IMR-90 (cell line): Measurements from ENCODE around the gene MYO1D. TPM values are rescaled to one million over a fixed set of nuclear protein-coding genes. Genes with fewer than 3 reads are reported as not detected.

Source experiments
- ATAC-seq: fragments of 200-7000 bp; cut with Tn5 transposase; 2 replicates; pipeline ENCODE4 v1.9.1; 2020; ENCODE audit warnings: low read depth, mild to moderate bottlenecking, moderate library complexity
- BruUV-seq: library from RNA; stranded (reverse); fragments of 400-500 nt; replicated peaks from 2 replicates; lab custom pipeline; 2021; lab: Mats Ljungman, UMichigan
- CTCF ChIA-PET: fragments of 300-600 bp; formaldehyde crosslinking; extraction: SDS; loops from one replicate; lab custom pipeline; 2021; ENCODE audit warnings: antibody characterized with exemption; lab: Yijun Ruan, JAX
- POLR2A ChIA-PET: fragments of 300-600 bp; sonication (Branson Sonifier 250); formaldehyde crosslinking; loops from one replicate; lab custom pipeline; 2022; ENCODE audit warnings: antibody characterized with exemption; ENCODE audit not compliant: unreplicated experiment; lab: Charles Lee
- DNase-seq: peaks from one replicate; pipeline ENCODE4 v3.0.0; 2013
- H2AFZ ChIP-seq: replicated peaks from 2 replicates; pipeline ENCODE3; 2013; ENCODE audit warnings: low read length, mild to moderate bottlenecking; ENCODE audit not compliant: poor library complexity
- H2AK5ac ChIP-seq: 2 replicates; pipeline ENCODE4 v1.6.1; 2013; ENCODE audit warnings: low read depth, low read length, inconsistent platforms
- H2AK9ac ChIP-seq: replicated peaks from 2 replicates; pipeline ENCODE3; 2013; ENCODE audit warnings: mild to moderate bottlenecking, low read depth, low read length, moderate library complexity; ENCODE audit not compliant: poor library complexity
- H2BK120ac ChIP-seq: 2 replicates; pipeline ENCODE4 v1.6.1; 2013; ENCODE audit warnings: low read depth, low read length, inconsistent platforms
- H2BK15ac ChIP-seq: 3 replicates; pipeline ENCODE4 v1.6.1; 2013; ENCODE audit warnings: low read depth, low read length, inconsistent platforms
- H2BK20ac ChIP-seq: 2 replicates; pipeline ENCODE4 v1.6.1; 2013; ENCODE audit warnings: low read depth, mild to moderate bottlenecking, inconsistent platforms, low read length, moderate library complexity
- H2BK5ac ChIP-seq: 2 replicates; pipeline ENCODE4 v1.6.1; 2013; ENCODE audit warnings: mild to moderate bottlenecking, low read depth, low read length, inconsistent platforms; ENCODE audit not compliant: poor library complexity, severe bottlenecking
- H3K14ac ChIP-seq: replicated peaks from 2 replicates; pipeline ENCODE4 v1.6.1; 2013; ENCODE audit warnings: low read depth, low read length, inconsistent platforms
- H3K18ac ChIP-seq: 2 replicates; pipeline ENCODE4 v1.6.1; 2013; ENCODE audit warnings: low read depth, low read length, control low read depth
- H3K23ac ChIP-seq: 2 replicates; pipeline ENCODE4 v1.6.1; 2013; ENCODE audit warnings: low read depth, low read length, inconsistent platforms
- H3K27ac ChIP-seq: 2 replicates; pipeline ENCODE4 v1.5.1; 2013; ENCODE audit warnings: mild to moderate bottlenecking, control low read depth, low read length; ENCODE audit not compliant: insufficient read depth
- H3K27me3 ChIP-seq: 2 replicates; pipeline ENCODE4 v1.6.1; 2013; ENCODE audit warnings: low read length; ENCODE audit not compliant: control insufficient read depth, insufficient read depth
- H3K36me3 ChIP-seq: 2 replicates; pipeline ENCODE4 v1.6.1; 2013; ENCODE audit warnings: low read length, mixed read lengths; ENCODE audit not compliant: control insufficient read depth, insufficient read depth
- H3K4ac ChIP-seq: 2 replicates; pipeline ENCODE4 v1.6.1; 2013; ENCODE audit warnings: low read depth, low read length, inconsistent platforms
- H3K4me1 ChIP-seq: 2 replicates; pipeline ENCODE4 v1.6.1; 2013; ENCODE audit warnings: low read length, mixed read lengths; ENCODE audit not compliant: control insufficient read depth, insufficient read depth
- H3K4me2 ChIP-seq: 2 replicates; pipeline ENCODE4 v1.6.1; 2013; ENCODE audit warnings: low read depth, mild to moderate bottlenecking, control low read depth, low read length, moderate library complexity
- H3K4me3 ChIP-seq: 2 replicates; pipeline ENCODE4 v1.5.1; 2013; ENCODE audit warnings: low read depth, mild to moderate bottlenecking, control low read depth, low read length, moderate library complexity; ENCODE audit not compliant: insufficient read depth
- H3K56ac ChIP-seq: 2 replicates; pipeline ENCODE4 v1.6.1; 2013; ENCODE audit warnings: low read length, inconsistent platforms; ENCODE audit not compliant: insufficient read depth; ENCODE audit errors: extremely low read depth
- H3K79me1 ChIP-seq, 2 experiments: 2 replicates each; pipeline ENCODE4 v1.6.1; 2013; ENCODE audit warnings: low read length in 2 of 2, inconsistent platforms in 1 of 2, low read depth in 1 of 2
- H3K9ac ChIP-seq: 2 replicates; pipeline ENCODE4 v1.6.1; 2013; ENCODE audit warnings: low read depth, low read length, control low read depth
- H3K9me1 ChIP-seq: 2 replicates; pipeline ENCODE4 v1.6.1; 2013; ENCODE audit warnings: low read length, inconsistent platforms; ENCODE audit not compliant: insufficient read depth
- H3K9me3 ChIP-seq: 2 replicates; pipeline ENCODE4 v1.6.1; 2013; ENCODE audit warnings: low read length; ENCODE audit not compliant: control insufficient read depth, insufficient read depth
- H4K20me1 ChIP-seq: 2 replicates; pipeline ENCODE4 v1.6.1; 2013; ENCODE audit warnings: low read length, inconsistent platforms; ENCODE audit not compliant: insufficient read depth
- H4K5ac ChIP-seq: 2 replicates; pipeline ENCODE4 v1.6.1; 2013; ENCODE audit warnings: mild to moderate bottlenecking, low read depth, low read length, control low read depth
- H4K8ac ChIP-seq, 2 experiments: 2 replicates each; pipeline ENCODE4 v1.6.1; 2013; ENCODE audit warnings: low read depth in 2 of 2, low read length in 2 of 2, control low read depth in 1 of 2, inconsistent platforms in 1 of 2
- H4K91ac ChIP-seq: 2 replicates; pipeline ENCODE4 v1.6.1; 2013; ENCODE audit warnings: low read depth, low read length, inconsistent platforms; ENCODE audit not compliant: insufficient read depth
- BHLHE40 ChIP-seq: fragments of 150-350 bp; IDR thresholded peaks from 2 replicates; pipeline ENCODE4 v1.6.1; 2016; ENCODE audit warnings: mild to moderate bottlenecking, low read depth, low read length
- CEBPB ChIP-seq: IDR thresholded peaks from 2 replicates; pipeline ENCODE4 v1.6.1; 2012; ENCODE audit warnings: low read depth, low read length, improper control_type of control experiment
- CHD1 ChIP-seq: IDR thresholded peaks from 2 replicates; pipeline ENCODE4 v1.6.1; 2012; ENCODE audit warnings: low read depth, low read length, improper control_type of control experiment
- FOS ChIP-seq: fragments of 150-350 bp; IDR thresholded peaks from 2 replicates; pipeline ENCODE4 v1.6.1; 2016; ENCODE audit warnings: low read depth, low read length
- MAFK ChIP-seq: IDR thresholded peaks from 2 replicates; pipeline ENCODE4 v1.6.1; 2012; ENCODE audit warnings: low read depth, low read length, improper control_type of control experiment
- MAZ ChIP-seq: IDR thresholded peaks from 2 replicates; pipeline ENCODE4 v1.6.1; 2012; ENCODE audit warnings: low read depth, mild to moderate bottlenecking, low read length, improper control_type of control experiment, moderate library complexity, borderline replicate concordance
- NFE2L2 ChIP-seq: fragments of 150-350 bp; IDR thresholded peaks from 2 replicates; pipeline ENCODE4 v1.6.1; 2016; ENCODE audit warnings: low read depth, mild to moderate bottlenecking, low read length
- POLR2A ChIP-seq: IDR thresholded peaks from 2 replicates; pipeline ENCODE4 v1.6.1; 2012; ENCODE audit warnings: mild to moderate bottlenecking, low read depth, low read length
- RAD21 ChIP-seq: IDR thresholded peaks from 2 replicates; pipeline ENCODE4 v1.6.1; 2012; ENCODE audit warnings: low read length, improper control_type of control experiment
- RCOR1 ChIP-seq: IDR thresholded peaks from 2 replicates; pipeline ENCODE4 v1.6.1; 2012; ENCODE audit warnings: mild to moderate bottlenecking, low read length, improper control_type of control experiment; ENCODE audit not compliant: insufficient replicate concordance
- RFX5 ChIP-seq: IDR thresholded peaks from 2 replicates; pipeline ENCODE4 v1.8.0; 2012; ENCODE audit warnings: low read depth, mild to moderate bottlenecking, low read length, moderate library complexity
- SMC3 ChIP-seq: fragments of 150-350 bp; IDR thresholded peaks from 2 replicates; pipeline ENCODE4 v1.6.1; 2016; ENCODE audit warnings: low read depth, mild to moderate bottlenecking, antibody characterized with exemption, low read length, moderate library complexity
- WGBS, 2 experiments: methylation state at CpG; one replicate each; pipeline versions ENCODE4 v1.1.5 to v1.1.7; 2013; ENCODE audit warnings: missing lambda C conversion rate in 2 of 2; ENCODE audit not compliant: insufficient read length in 1 of 2; ENCODE audit errors: extremely low coverage in 2 of 2; 5-methylcytosine and 5-hydroxymethylcytosine counted together
- dilution Hi-C: fragments of 300-500 bp; cut with HindIII; formaldehyde crosslinking; loops from one replicate; pipeline ENCODE4 v1.14.3; 2018; ENCODE audit warnings: low sequenced_read_pairs; ENCODE audit not compliant: unreplicated experiment
- in situ Hi-C: fragments of 300-500 bp; cut with MboI; formaldehyde crosslinking; loops from 3 replicates; pipeline ENCODE4 v1.14.3; 2019; ENCODE audit warnings: low sequenced_read_pairs, inconsistent platforms, mixed read lengths
- intact Hi-C: fragments of 100-400 bp; cut with micrococcal nuclease; formaldehyde crosslinking; loops from 2 replicates; pipeline ENCODE4 v1.10.0; 2022
- polyA plus RNA-seq, 3 experiments: library from polyadenylated mRNA; depleted of rRNA; stranded (reverse); fragments of >200 nt; gene quantifications; 2 replicates each; pipeline ENCODE4 v1.2.3, GENCODE V29; 2012; ENCODE audit warnings: low replicate concordance in 1 of 3
- total RNA-seq: library from RNA; depleted of rRNA; stranded (reverse); fragments of >200 nt; gene quantifications from 2 replicates; pipeline ENCODE4 v1.2.3, GENCODE V29; 2012
- TF ChIP-seq, protein P1 (sequence below): conservative IDR thresholded peaks from 2 replicates; pipeline ENCODE4 v1.5.1; 2012; ENCODE audit warnings: mild to moderate bottlenecking, low read depth, low read length, improper control_type of control experiment
- TF ChIP-seq, protein P2 (sequence below): fragments of 150-350 bp; IDR thresholded peaks from 2 replicates; pipeline ENCODE4 v1.6.1; 2016; ENCODE audit warnings: low read depth, mild to moderate bottlenecking, low read length, moderate library complexity, borderline replicate concordance
- TF ChIP-seq, protein P3 (sequence below): fragments of 150-350 bp; IDR thresholded peaks from 2 replicates; pipeline ENCODE4 v1.6.1; 2017; ENCODE audit warnings: mild to moderate bottlenecking, antibody characterized with exemption, low read length, low read depth

The MYO1D gene
- total and polyA plus RNA-seq, 2 of the 4 experiments (the other 2 are of a cell fraction) = 0.63 to 0.90 TPM

DNA sequence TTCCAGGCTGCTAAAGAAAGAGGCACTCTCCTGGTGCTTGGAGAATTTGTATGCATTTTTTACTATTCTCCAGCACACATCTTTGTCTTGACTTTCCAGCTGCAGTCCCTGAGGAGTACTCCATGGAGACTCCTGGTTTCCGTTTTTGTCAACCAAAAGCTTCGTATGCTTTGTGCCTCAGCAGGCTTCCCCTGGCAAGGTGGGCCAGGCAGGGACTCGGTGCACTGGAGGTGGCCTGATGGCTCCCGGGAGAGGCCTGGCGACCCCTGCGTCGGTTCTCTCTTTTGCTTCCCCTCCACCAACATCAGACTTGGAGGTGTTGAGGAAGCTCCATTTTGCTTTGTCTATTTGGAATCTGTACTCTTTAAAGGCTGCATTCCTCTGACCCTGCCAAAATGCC is 366.5 kb downstream of the MYO1D start:
- dilution Hi-C loops = no loop called here
- Histone ChIP-seq H3K4me3 (no peak overlapping the region), H2BK5ac (no peak overlapping the region), H2AK5ac (no peak overlapping the region), H3K36me3 (no peaks in the 10 kb centered on the region), H3K9me3 (no peaks in the 10 kb centered on the region), H3K23ac (no peak overlapping the region), H4K91ac (no peak overlapping the region), H3K4me1 (no peaks in the 10 kb centered on the region), H2BK120ac (no peak overlapping the region), H2BK20ac (no peak overlapping the region), H3K56ac (no peak overlapping the region), H3K9ac (no peak overlapping the region), H3K27me3 (peaks cover 12% of the 10 kb centered on the region; the same call in 1 of the 2 replicates), H4K20me1 (no peaks in the 10 kb centered on the region), H3K4me2 (no peak overlapping the region), H3K79me1 (no peaks in the 10 kb centered on the region), H2AK9ac (no peak overlapping the region), H2AFZ (no peak overlapping the region), H3K27ac (no peak overlapping the region), H4K5ac (no peak overlapping the region), H4K8ac (no peak overlapping the region), H3K9me1 (no peaks in the 10 kb centered on the region; the same call in 1 of the 2 replicates), H3K14ac (no peak overlapping the region), H2BK15ac (no peak overlapping the region), H3K4ac (no peak overlapping the region), H3K18ac (no peak overlapping the region)
- intact Hi-C loops = no loop called here
- in situ Hi-C loops = no loop called here
- WGBS, 2 experiments = no CpG with 5 or more reads among the region's 7 CpGs
- TF ChIP-seq CHD1 (no peak), POLR2A (no peak), CEBPB (no peak), MAFK (no peak), MAZ (no peak), FOS (no peak), SMC3 (no peak), NFE2L2 (no peak), RFX5 (no peak), RAD21 (no peak), RCOR1 (no peak), BHLHE40 (no peak)
- TF ChIP-seq, protein P1, sequence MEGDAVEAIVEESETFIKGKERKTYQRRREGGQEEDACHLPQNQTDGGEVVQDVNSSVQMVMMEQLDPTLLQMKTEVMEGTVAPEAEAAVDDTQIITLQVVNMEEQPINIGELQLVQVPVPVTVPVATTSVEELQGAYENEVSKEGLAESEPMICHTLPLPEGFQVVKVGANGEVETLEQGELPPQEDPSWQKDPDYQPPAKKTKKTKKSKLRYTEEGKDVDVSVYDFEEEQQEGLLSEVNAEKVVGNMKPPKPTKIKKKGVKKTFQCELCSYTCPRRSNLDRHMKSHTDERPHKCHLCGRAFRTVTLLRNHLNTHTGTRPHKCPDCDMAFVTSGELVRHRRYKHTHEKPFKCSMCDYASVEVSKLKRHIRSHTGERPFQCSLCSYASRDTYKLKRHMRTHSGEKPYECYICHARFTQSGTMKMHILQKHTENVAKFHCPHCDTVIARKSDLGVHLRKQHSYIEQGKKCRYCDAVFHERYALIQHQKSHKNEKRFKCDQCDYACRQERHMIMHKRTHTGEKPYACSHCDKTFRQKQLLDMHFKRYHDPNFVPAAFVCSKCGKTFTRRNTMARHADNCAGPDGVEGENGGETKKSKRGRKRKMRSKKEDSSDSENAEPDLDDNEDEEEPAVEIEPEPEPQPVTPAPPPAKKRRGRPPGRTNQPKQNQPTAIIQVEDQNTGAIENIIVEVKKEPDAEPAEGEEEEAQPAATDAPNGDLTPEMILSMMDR = no peak
- TF ChIP-seq, protein P2, sequence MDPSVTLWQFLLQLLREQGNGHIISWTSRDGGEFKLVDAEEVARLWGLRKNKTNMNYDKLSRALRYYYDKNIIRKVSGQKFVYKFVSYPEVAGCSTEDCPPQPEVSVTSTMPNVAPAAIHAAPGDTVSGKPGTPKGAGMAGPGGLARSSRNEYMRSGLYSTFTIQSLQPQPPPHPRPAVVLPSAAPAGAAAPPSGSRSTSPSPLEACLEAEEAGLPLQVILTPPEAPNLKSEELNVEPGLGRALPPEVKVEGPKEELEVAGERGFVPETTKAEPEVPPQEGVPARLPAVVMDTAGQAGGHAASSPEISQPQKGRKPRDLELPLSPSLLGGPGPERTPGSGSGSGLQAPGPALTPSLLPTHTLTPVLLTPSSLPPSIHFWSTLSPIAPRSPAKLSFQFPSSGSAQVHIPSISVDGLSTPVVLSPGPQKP = no peak
- TF ChIP-seq, protein P3, sequence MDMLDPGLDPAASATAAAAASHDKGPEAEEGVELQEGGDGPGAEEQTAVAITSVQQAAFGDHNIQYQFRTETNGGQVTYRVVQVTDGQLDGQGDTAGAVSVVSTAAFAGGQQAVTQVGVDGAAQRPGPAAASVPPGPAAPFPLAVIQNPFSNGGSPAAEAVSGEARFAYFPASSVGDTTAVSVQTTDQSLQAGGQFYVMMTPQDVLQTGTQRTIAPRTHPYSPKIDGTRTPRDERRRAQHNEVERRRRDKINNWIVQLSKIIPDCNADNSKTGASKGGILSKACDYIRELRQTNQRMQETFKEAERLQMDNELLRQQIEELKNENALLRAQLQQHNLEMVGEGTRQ = no peak
- ATAC-seq (no peak), DNase-seq (no peak)
- ChIA-PET CTCF (no interaction called here), POLR2A (no interaction called here)
- BruUV-seq = no TSS peak
